ENCODE results near the gene PPP3CA. TPM values are rescaled to one million over a fixed set of nuclear protein-coding genes. Genes with fewer than 3 reads are reported as not detected.

PPP3CA gene
- total RNA-seq, 1 experiment from 2014 or later = 31.0 TPM

GRCh38 chr4:101287324-101287723, 60.0 kb downstream of the PPP3CA start:
- Histone ChIP-seq H3K4me1 (ENCODE audit: control insufficient read depth, insufficient read depth, low read length) (peaks cover 2% of the 10 kb centered on the region; the same call in 1 of the 2 replicates), H3K36me3 (ENCODE audit: control insufficient read depth, insufficient read depth, low read length) (no peaks in the 10 kb centered on the region; the same call in 1 of the 2 replicates), H3K9me3 (ENCODE audit: control insufficient read depth, insufficient read depth, low read depth, low read length) (no peaks in the 10 kb centered on the region), H3K27ac (ENCODE audit: low read length) (no peak overlapping the region), H3K27me3 (ENCODE audit: control insufficient read depth, insufficient read depth, low read length) (no peaks in the 10 kb centered on the region), H3K4me3 (ENCODE audit: low read depth in 2 of 2, low read length in 2 of 2) (no peak overlapping the region)
- no peak for ATAC-seq
- TF ChIP-seq REST (IDR thresholded peaks at IDR 0.05; ENCODE audit: insufficient read depth in 1 of 2, low read depth in 2 of 2, low read length in 1 of 2) = no peak
- no peak for TF ChIP-seq POLR2AphosphoS5 (IDR thresholded peaks at IDR 0.05; ENCODE audit: low read depth, low read length)
- no peak for TF ChIP-seq CTCF (IDR thresholded peaks at IDR 0.05)
- no peak for TF ChIP-seq SIN3A (IDR thresholded peaks at IDR 0.05; ENCODE audit: borderline replicate concordance, insufficient read depth, low read depth, low read length)
- no peak for TF ChIP-seq TCF7L2 (IDR thresholded peaks at IDR 0.05; ENCODE audit: low read depth, low read length)
- intact Hi-C loops (cut with micrococcal nuclease; ENCODE audit: unreplicated experiment) (no loop called here), in situ Hi-C loops (cut with HindIII; ENCODE audit: low pct_unique_long_range_greater_than_20kb, low sequenced_read_pairs) (no loop called here)
- no peak for DNase-seq (ENCODE audit: low read depth, low spot score)
- POLR2A ChIA-PET = no interaction called here
- BruUV-seq (replicated peaks) = no TSS peak
- CTCF ChIA-PET = no interaction called here

GRCh38 chr4:101286663-101287062, 60.7 kb downstream of the PPP3CA start:
- BruUV-seq (replicated peaks) = no TSS peak
- ChIA-PET CTCF (no interaction called here), POLR2A (no interaction called here)
- in situ Hi-C loops (cut with HindIII; ENCODE audit: low pct_unique_long_range_greater_than_20kb, low sequenced_read_pairs) = no loop called here
- Histone ChIP-seq H3K9me3 (ENCODE audit: control insufficient read depth, insufficient read depth, low read depth, low read length) (no peaks in the 10 kb centered on the region), H3K27me3 (ENCODE audit: control insufficient read depth, insufficient read depth, low read length) (no peaks in the 10 kb centered on the region), H3K4me3 (ENCODE audit: low read depth in 2 of 2, low read length in 2 of 2) (no peak overlapping the region), H3K27ac (ENCODE audit: low read length) (no peak overlapping the region), H3K4me1 (ENCODE audit: control insufficient read depth, insufficient read depth, low read length) (peaks cover 2% of the 10 kb centered on the region; the same call in 1 of the 2 replicates), H3K36me3 (ENCODE audit: control insufficient read depth, insufficient read depth, low read length) (no peaks in the 10 kb centered on the region; the same call in 1 of the 2 replicates)
- ATAC-seq = no peak
- no peak for DNase-seq (ENCODE audit: low read depth, low spot score)
- intact Hi-C loops (cut with micrococcal nuclease; ENCODE audit: unreplicated experiment) = no loop called here
- no peak for TF ChIP-seq TCF7L2 (IDR thresholded peaks at IDR 0.05; ENCODE audit: low read depth, low read length)
- TF ChIP-seq SIN3A (IDR thresholded peaks at IDR 0.05; ENCODE audit: borderline replicate concordance, insufficient read depth, low read depth, low read length) = no peak
- no peak for TF ChIP-seq REST (IDR thresholded peaks at IDR 0.05; ENCODE audit: insufficient read depth in 1 of 2, low read depth in 2 of 2, low read length in 1 of 2)
- TF ChIP-seq POLR2AphosphoS5 (IDR thresholded peaks at IDR 0.05; ENCODE audit: low read depth, low read length) = no peak
- TF ChIP-seq CTCF (IDR thresholded peaks at IDR 0.05) = no peak
